RWPE2 (cell line): ENCODE results near the gene SLC5A1.

Experiments
- ATAC-seq: fragments of 200-7000 bp; cut with Tn5 transposase; 3 replicates; pipeline ENCODE4 v1.9.1; 2021; ENCODE audit warnings: low read depth
- DNase-seq: peaks from one replicate; pipeline ENCODE4 v3.0.0-alpha.2; 2020; ENCODE audit warnings: low spot score
- H3K27ac ChIP-seq: fragments of 450-650 bp; 2 replicates; pipeline ENCODE4 v1.5.1; 2017; ENCODE audit warnings: mild to moderate bottlenecking; ENCODE audit not compliant: poor library complexity, severe bottlenecking
- H3K27me3 ChIP-seq: fragments of 250-450 bp; sonication (Bioruptor Pico); 2 replicates; pipeline ENCODE4 v1.5.1; 2021; ENCODE audit warnings: mild to moderate bottlenecking, moderate library complexity; ENCODE audit not compliant: insufficient read depth, poor library complexity, severe bottlenecking
- H3K36me3 ChIP-seq: fragments of 250-450 bp; sonication (Bioruptor Pico); 2 replicates; pipeline ENCODE4 v1.5.1; 2020; ENCODE audit warnings: low read depth, mild to moderate bottlenecking, moderate library complexity
- H3K4me1 ChIP-seq: fragments of 250-450 bp; sonication (Bioruptor Pico); 2 replicates; pipeline ENCODE4 v1.5.1; 2021; ENCODE audit warnings: mild to moderate bottlenecking, moderate library complexity; ENCODE audit not compliant: insufficient read depth, poor library complexity, severe bottlenecking
- H3K4me3 ChIP-seq: fragments of 250-450 bp; sonication (Bioruptor Pico); 2 replicates; pipeline ENCODE4 v1.5.1; 2021; ENCODE audit warnings: mild to moderate bottlenecking, moderate library complexity; ENCODE audit not compliant: severe bottlenecking
- H3K9me3 ChIP-seq: fragments of 250-450 bp; sonication (Bioruptor Pico); 2 replicates; pipeline ENCODE4 v1.5.1; 2021; ENCODE audit warnings: mild to moderate bottlenecking, moderate library complexity; ENCODE audit not compliant: severe bottlenecking
- CTCF ChIP-seq: fragments of 450-650 bp; IDR thresholded peaks from one replicate; pipeline ENCODE4 v1.5.1; 2017; ENCODE audit warnings: mild to moderate bottlenecking, moderate library complexity; ENCODE audit not compliant: poor library complexity, severe bottlenecking

The SLC5A1 gene

GRCh38 chr22:32080904-32081303, 37.8 kb downstream of the SLC5A1 start:
- Histone ChIP-seq H3K9me3 (no peaks in the 10 kb centered on the region), H3K4me1 (peaks cover 6% of the 10 kb centered on the region), H3K27me3 (no peaks in the 10 kb centered on the region), H3K36me3 (no peaks in the 10 kb centered on the region), H3K27ac (no peak overlapping the region), H3K4me3 (no peak overlapping the region)
- peak; percentile 81 for TF ChIP-seq CTCF
- DNase-seq (no peak), ATAC-seq (peak; percentile 60)

DNA sequence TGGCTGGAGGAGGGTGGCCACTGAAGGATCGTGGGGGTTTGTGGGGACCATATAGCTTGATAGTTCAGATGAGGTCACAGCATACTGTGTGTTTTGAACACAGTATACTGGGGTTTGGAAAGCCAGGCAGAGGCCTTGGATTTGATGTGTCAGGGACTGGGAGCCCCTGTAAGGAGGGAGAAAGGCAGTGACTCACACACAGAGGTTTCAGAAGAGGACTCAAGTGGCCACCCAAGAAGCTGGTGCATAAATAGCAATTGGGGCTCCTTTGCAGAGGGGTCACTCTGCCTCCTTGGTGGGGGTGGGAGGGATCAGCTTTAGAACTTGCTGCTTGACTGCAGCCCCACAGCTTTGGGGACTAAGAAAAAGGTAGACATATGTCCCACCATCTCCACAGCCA, 39.3 kb downstream of the SLC5A1 start:
- Histone ChIP-seq H3K9me3 (no peaks in the 10 kb centered on the region), H3K27ac (no peak overlapping the region), H3K4me3 (no peak overlapping the region), H3K4me1 (peaks cover 6% of the 10 kb centered on the region), H3K27me3 (peaks cover 2% of the 10 kb centered on the region), H3K36me3 (no peaks in the 10 kb centered on the region)
- ATAC-seq (no peak), DNase-seq (no peak)
- TF ChIP-seq CTCF: no peak

DNA sequence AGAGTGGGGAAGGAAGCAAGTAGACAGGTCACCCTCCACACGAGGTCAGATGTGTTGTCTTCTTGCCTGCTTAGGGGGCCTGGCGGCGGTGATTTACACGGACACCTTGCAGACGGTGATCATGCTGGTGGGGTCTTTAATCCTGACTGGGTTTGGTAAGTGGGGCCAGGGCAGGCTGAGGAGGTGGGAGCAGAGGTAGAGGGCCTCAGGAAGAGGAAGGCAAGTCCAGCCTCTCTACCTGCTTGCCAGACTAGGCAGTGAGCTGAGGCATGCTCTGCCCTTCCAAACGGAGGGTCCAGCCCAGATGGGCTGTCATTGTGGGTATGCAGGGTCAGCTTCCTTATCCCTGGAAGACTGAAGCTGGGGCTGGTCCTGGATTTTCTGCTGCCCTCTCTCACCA, 39.9 kb downstream of the SLC5A1 start:
- ATAC-seq: no peak
- Histone ChIP-seq H3K9me3 (no peaks in the 10 kb centered on the region), H3K4me1 (peaks cover 6% of the 10 kb centered on the region), H3K27ac (no peak overlapping the region), H3K27me3 (peaks cover 7% of the 10 kb centered on the region), H3K36me3 (no peaks in the 10 kb centered on the region), H3K4me3 (no peak overlapping the region)
- DNase-seq: no peak
- TF ChIP-seq CTCF: no peak

- TF ChIP-seq CTCF: no peak
- no peaks in the 10 kb centered on the region for H3K36me3 ChIP-seq
- no peak overlapping the region for H3K4me3 ChIP-seq
- DNase-seq (no peak), ATAC-seq (no peak)
- H3K4me1 ChIP-seq: peaks cover 4% of the 10 kb centered on the region
- H3K27me3 ChIP-seq: peaks cover 10% of the 10 kb centered on the region
- H3K27ac ChIP-seq: no peak overlapping the region
- H3K9me3 ChIP-seq: no peaks in the 10 kb centered on the region
Observed at GRCh38 chr22:32083814-32084213, 40.8 kb downstream of the SLC5A1 start.

- no peak overlapping the region for H3K4me3 ChIP-seq
- H3K27ac ChIP-seq: no peak overlapping the region
- DNase-seq (no peak), ATAC-seq (no peak)
- H3K4me1 ChIP-seq: no peaks in the 10 kb centered on the region
- no peak for TF ChIP-seq CTCF
- no peaks in the 10 kb centered on the region for H3K9me3 ChIP-seq
- H3K36me3 ChIP-seq: no peaks in the 10 kb centered on the region
- H3K27me3 ChIP-seq: peaks cover 10% of the 10 kb centered on the region
Observed at GRCh38 chr22:32088084-32088483, 45.0 kb downstream of the SLC5A1 start.
